Osteocyte (in vitro differentiated cells): Measurements from ENCODE around the gene TRPM7. TPM values are rescaled to one million over a fixed set of nuclear protein-coding genes. Genes with fewer than 3 reads are reported as not detected.
"Not testable (repeated sequence)": the region's sequence is repeated elsewhere in the genome, so short reads cannot be mapped to it uniquely, and the experiment has no call there.

Source experiments
- DNase-seq: peaks from one replicate; pipeline ENCODE4 v3.0.0; 2021; ENCODE audit warnings: mixed read lengths; ENCODE audit not compliant: unreplicated experiment; ENCODE audit errors: extremely low spot score
- H3K27ac Mint-ChIP-seq: one replicate; pipeline ENCODE4 v1.8.0; 2021; ENCODE audit warnings: mild to moderate bottlenecking, mixed read lengths; ENCODE audit not compliant: unreplicated experiment
- H3K27me3 Mint-ChIP-seq: one replicate; pipeline ENCODE4 v1.8.0; 2021; ENCODE audit warnings: mixed read lengths; ENCODE audit not compliant: unreplicated experiment
- H3K36me3 Mint-ChIP-seq: one replicate; pipeline ENCODE4 v1.8.0; 2021; ENCODE audit warnings: mixed read lengths; ENCODE audit not compliant: unreplicated experiment
- H3K4me1 Mint-ChIP-seq: one replicate; pipeline ENCODE4 v1.8.0; 2021; ENCODE audit warnings: mixed read lengths; ENCODE audit not compliant: unreplicated experiment
- H3K4me3 Mint-ChIP-seq: one replicate; pipeline ENCODE4 v1.8.0; 2021; ENCODE audit warnings: mild to moderate bottlenecking, moderate library complexity, mixed read lengths; ENCODE audit not compliant: unreplicated experiment
- H3K9me3 Mint-ChIP-seq: one replicate; pipeline ENCODE4 v1.8.0; 2021; ENCODE audit warnings: mixed read lengths; ENCODE audit not compliant: unreplicated experiment
- total RNA-seq: library from RNA; stranded (reverse); gene quantifications from 2 replicates; pipeline ENCODE4 v1.2.1, GENCODE V29; 2021
- TF ChIP-seq, protein P1 (sequence below): fragments of 200-600 bp; sonication (generic); IDR thresholded peaks from 2 replicates; pipeline ENCODE4 v1.5.0; 2021; ENCODE audit warnings: antibody characterized with exemption, mild to moderate bottlenecking, moderate library complexity

Gene TRPM7
- total RNA-seq, 1 donor from 2014 or later, result 53.6 TPM

DNA sequence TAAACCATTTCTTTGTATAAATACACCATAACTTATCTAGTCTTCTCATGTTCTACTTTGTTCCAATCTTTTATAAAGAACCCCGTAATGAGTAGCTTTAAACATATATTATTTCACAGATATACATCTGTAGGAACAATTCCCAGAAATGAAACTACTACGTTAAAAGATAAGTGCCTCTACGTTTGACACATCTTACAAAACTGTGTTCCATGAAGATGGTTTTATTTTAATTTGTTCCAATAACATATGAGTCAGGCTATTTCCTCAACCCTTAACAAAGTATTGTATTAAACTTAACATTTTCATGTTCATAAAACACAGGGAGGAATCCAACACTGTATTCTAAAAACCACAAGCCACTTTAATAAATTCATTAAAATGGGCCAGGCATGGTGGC is 52.9 kb downstream of the TRPM7 start:
- Mint-ChIP-seq H3K27ac (no peak overlapping the region), H3K36me3 (peaks cover 40% of the 10 kb centered on the region), H3K27me3 (no peaks in the 10 kb centered on the region), H3K4me1 (peaks cover 4% of the 10 kb centered on the region), H3K4me3 (no peak overlapping the region), H3K9me3 (no peaks in the 10 kb centered on the region)
- no peak for DNase-seq
- TF ChIP-seq, protein P1, sequence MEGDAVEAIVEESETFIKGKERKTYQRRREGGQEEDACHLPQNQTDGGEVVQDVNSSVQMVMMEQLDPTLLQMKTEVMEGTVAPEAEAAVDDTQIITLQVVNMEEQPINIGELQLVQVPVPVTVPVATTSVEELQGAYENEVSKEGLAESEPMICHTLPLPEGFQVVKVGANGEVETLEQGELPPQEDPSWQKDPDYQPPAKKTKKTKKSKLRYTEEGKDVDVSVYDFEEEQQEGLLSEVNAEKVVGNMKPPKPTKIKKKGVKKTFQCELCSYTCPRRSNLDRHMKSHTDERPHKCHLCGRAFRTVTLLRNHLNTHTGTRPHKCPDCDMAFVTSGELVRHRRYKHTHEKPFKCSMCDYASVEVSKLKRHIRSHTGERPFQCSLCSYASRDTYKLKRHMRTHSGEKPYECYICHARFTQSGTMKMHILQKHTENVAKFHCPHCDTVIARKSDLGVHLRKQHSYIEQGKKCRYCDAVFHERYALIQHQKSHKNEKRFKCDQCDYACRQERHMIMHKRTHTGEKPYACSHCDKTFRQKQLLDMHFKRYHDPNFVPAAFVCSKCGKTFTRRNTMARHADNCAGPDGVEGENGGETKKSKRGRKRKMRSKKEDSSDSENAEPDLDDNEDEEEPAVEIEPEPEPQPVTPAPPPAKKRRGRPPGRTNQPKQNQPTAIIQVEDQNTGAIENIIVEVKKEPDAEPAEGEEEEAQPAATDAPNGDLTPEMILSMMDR, result no peak

DNA sequence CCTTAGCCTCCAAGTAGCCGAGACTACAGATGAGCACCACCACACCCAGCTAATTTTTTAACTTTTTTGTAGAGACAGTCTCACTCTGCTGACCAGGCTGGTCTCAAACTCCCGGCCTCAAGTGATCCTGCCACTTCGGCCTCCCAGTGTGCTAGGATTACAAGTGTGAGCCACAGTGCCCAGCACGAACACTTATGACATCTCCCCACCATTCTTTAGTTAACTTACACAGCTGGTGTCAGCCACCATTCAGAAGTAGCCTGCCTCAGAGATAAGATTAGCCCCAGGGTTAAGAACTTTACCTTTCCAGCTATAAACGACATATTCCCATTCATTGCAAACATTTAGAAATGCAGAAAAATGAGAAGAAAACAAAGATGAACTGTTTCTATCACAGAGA is 58.2 kb downstream of the TRPM7 start:
- Mint-ChIP-seq H3K27ac (no peak overlapping the region), H3K9me3 (no peaks in the 10 kb centered on the region), H3K4me3 (no peak overlapping the region), H3K4me1 (peaks cover 12% of the 10 kb centered on the region), H3K27me3 (no peaks in the 10 kb centered on the region), H3K36me3 (peaks cover 52% of the 10 kb centered on the region)
- TF ChIP-seq, protein P1, result no peak
- DNase-seq, result no peak

DNA sequence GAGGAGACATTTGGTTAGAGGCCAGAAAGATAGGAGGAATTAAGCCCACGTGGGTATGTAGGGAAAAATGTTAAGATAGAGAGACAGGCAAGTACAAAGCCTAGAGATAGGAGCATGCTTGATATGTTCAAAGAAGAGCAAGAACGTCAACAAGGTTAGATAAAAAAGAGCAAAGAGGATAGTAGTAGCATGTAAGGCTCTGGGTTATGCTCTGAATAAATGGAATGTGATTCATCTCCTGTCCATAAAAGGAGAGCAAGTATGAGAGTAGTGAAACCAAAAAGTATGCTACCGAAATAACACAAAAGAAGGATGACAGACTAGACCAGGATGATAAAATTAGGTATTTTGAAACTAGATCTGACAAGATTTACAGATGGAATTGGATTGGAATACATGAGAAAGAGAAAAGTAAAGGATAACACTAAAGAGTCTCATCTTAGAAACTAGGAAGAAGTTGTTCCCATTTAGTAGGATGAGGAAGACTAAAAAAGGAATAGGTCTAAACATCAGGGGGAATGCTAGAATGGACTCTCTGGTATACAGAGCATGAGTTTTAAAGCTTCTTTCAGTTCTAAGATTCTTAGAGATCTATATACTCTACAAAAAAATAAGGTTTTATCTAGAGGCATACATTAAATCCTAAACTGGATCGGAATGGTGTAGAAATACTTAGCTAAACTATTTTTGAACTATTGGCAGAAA is 59.1 kb downstream of the TRPM7 start:
- Mint-ChIP-seq H3K9me3 (no peaks in the 10 kb centered on the region), H3K27me3 (no peaks in the 10 kb centered on the region), H3K27ac (peak overlapping the region; percentile 65), H3K4me1 (peaks cover 11% of the 10 kb centered on the region), H3K4me3 (no peak overlapping the region), H3K36me3 (peaks cover 47% of the 10 kb centered on the region)
- no peak for DNase-seq
- TF ChIP-seq, protein P1, result no peak

DNA sequence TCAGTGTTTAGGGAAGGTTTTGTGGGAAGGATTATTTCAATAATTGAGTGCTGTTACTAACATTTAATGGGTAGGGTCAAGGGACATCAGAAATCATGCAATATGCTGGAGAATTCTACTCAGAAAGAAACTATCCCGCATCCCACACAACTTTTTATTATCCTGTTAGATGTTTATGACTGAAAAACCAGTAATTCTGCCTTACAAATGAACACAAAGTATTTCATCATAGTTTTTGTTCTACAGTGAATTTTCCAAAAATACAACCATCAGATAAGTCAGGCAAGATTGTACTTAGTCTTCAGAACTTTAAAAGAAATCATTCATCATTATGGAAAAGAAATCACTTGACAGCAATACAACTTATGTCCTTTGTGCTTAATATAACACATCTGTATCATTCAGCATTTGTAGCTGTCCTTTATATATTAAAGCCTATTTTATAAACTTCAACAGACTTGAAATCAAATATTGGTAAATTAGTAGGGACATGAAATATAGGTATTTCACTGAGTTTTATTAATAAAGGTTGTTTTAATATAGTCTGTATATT is 61.9 kb downstream of the TRPM7 start:
- Mint-ChIP-seq H3K27ac (peak overlapping the region; percentile 0), H3K4me3 (no peak overlapping the region), H3K27me3 (no peaks in the 10 kb centered on the region), H3K4me1 (peaks cover 11% of the 10 kb centered on the region), H3K9me3 (no peaks in the 10 kb centered on the region), H3K36me3 (peaks cover 46% of the 10 kb centered on the region)
- DNase-seq, result no peak
- TF ChIP-seq, protein P1, result no peak

DNA sequence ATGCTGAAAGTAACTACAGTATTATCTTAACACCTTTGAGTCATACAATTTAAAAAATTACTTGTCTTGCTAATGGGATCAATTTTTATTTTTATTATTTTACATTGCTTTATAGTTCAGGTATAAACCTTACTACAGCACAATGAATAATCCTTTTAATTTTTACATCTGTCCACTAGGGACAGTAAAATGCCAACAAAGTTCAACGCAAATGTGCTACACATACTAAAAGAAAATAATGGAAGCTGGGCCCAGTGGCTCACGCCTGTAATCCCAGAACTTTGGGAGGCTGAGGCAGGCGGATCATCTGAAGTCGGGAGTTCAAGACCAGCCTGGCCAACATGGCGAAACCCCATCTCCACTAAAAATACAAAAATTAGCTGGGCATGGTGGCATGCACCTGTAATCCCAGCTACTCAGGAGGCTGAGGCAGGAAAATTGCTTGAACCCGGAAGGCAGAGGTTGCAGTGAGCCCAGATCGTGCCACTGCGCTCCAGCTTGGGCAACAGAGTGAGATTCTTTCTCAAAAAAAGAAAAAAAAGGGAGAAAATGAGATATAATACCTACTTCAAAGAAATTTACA is 64.1 kb downstream of the TRPM7 start:
- H3K36me3 Mint-ChIP-seq, result peaks cover 38% of the 10 kb centered on the region
- not testable (repeated sequence) for H3K9me3 Mint-ChIP-seq, DNase-seq, H3K27me3 Mint-ChIP-seq, H3K4me3 Mint-ChIP-seq, H3K4me1 Mint-ChIP-seq, H3K27ac Mint-ChIP-seq
- TF ChIP-seq, protein P1, result peak; percentile 52

DNA sequence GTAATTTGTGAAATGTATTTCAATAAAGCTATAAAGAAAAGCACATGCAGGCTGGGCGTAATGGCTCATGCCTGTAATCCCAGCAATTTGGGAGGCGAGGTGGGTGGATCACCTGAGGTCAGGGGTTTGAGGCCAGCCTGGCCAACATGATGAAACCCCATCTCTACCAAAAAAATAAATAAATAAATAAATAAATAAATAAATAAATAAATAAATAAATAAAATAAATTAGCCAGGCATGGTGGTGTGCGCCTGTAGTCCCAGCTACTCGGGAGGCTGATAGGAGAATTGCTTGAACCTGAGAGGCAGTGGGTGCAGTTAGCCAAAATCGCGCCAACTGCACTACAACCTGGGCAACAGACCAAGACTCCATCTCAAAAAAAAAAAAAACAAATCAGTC is 69.6 kb downstream of the TRPM7 start:
- not testable (repeated sequence) for H3K4me3 Mint-ChIP-seq, H3K4me1 Mint-ChIP-seq, DNase-seq, H3K27me3 Mint-ChIP-seq, H3K27ac Mint-ChIP-seq, H3K9me3 Mint-ChIP-seq
- H3K36me3 Mint-ChIP-seq, result peaks cover 31% of the 10 kb centered on the region

DNA sequence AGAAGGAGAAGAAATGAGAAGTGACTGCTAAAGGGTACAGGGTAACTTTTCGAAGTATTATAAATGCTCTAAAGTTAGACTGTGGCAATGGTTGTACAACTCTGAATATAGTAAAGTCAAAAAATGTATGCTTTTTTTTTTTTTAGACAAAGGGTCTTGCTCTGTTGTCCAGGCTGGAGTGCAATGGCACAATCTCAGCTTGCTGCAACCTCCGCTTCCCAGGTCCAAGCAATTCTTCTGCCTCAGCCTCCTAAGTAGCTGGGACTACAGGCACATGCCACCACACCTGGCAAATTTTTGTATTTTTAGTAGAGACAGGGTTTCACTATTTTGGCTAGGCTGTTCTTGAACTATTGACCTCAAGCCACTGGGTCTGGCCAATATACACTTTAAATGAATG is 70.0 kb downstream of the TRPM7 start:
- H3K27me3 Mint-ChIP-seq, H3K9me3 Mint-ChIP-seq, H3K4me3 Mint-ChIP-seq, H3K27ac Mint-ChIP-seq, H3K4me1 Mint-ChIP-seq, DNase-seq: not testable (repeated sequence)
- H3K36me3 Mint-ChIP-seq, result peaks cover 34% of the 10 kb centered on the region
